Activated CD4-positive, alpha-beta T cell treated with anti-CD3 and anti-CD28 coated beads, Interleukin-2, amount 50 U/mL, for 48 hours (primary cell): ENCODE measurements around the gene PPM1H.
"Not testable (repeated sequence)": the region's sequence is repeated elsewhere in the genome, so short reads cannot be mapped to it uniquely, and the experiment has no call there.

ENCODE experiments used
- DNase-seq, 2 experiments: peaks; one replicate each; pipeline ENCODE4 v3.0.0-alpha.2; 2020

The PPM1H gene

GRCh38 chr12:62907561-62907960 is 27.4 kb downstream of the PPM1H start:
- DNase-seq: no peak

- no peak for DNase-seq
These were observed 27.9 kb downstream of the PPM1H start for GRCh38 chr12:62907078-62907477.

GRCh38 chr12:62903151-62903550 is 31.8 kb downstream of the PPM1H start:
- DNase-seq: no peak

GRCh38 chr12:62900686-62901272 is 34.2 kb downstream of the PPM1H start:
- DNase-seq: no peak

GRCh38 chr12:62899568-62900390 is 35.2 kb downstream of the PPM1H start:
- DNase-seq: no peak

GRCh38 chr12:62898526-62898925 is 36.4 kb downstream of the PPM1H start:
- DNase-seq: no peak

- no peak for DNase-seq
These were observed 39.5 kb downstream of the PPM1H start for GRCh38 chr12:62895351-62895877.

- DNase-seq: no peak
These were observed 41.7 kb downstream of the PPM1H start for GRCh38 chr12:62893276-62893675.

- DNase-seq: no peak
These were observed 43.0 kb downstream of the PPM1H start for GRCh38 chr12:62891805-62892549.

- no peak for DNase-seq
These were observed 46.4 kb downstream of the PPM1H start for GRCh38 chr12:62888454-62889110.

- no peak for DNase-seq
These were observed 48.2 kb downstream of the PPM1H start for GRCh38 chr12:62886796-62887195.

- no peak for DNase-seq
These were observed 49.7 kb downstream of the PPM1H start for GRCh38 chr12:62885242-62885641.

GRCh38 chr12:62884832-62885231 is 50.1 kb downstream of the PPM1H start:
- not testable (repeated sequence) for DNase-seq

- DNase-seq: no peak
These were observed 52.3 kb downstream of the PPM1H start for GRCh38 chr12:62882696-62883095.

GRCh38 chr12:62882140-62882539 is 52.8 kb downstream of the PPM1H start:
- no peak for DNase-seq

- no peak for DNase-seq
These were observed 55.3 kb downstream of the PPM1H start for GRCh38 chr12:62879691-62880090.

GRCh38 chr12:62879228-62879627 is 55.7 kb downstream of the PPM1H start:
- not testable (repeated sequence) for DNase-seq

- DNase-seq: no peak
These were observed 56.7 kb downstream of the PPM1H start for GRCh38 chr12:62878211-62878610.

GRCh38 chr12:62876938-62877548 is 57.9 kb downstream of the PPM1H start:
- no peak for DNase-seq

- DNase-seq: no peak
These were observed 61.0 kb downstream of the PPM1H start for GRCh38 chr12:62873826-62874448.

GRCh38 chr12:62873116-62873825 is 61.7 kb downstream of the PPM1H start:
- no peak for DNase-seq
